ENCODE data around the gene SF3A2. TPM values are rescaled to one million over a fixed set of nuclear protein-coding genes. Genes with fewer than 3 reads are reported as not detected.

Gene SF3A2
- total RNA-seq: 10 to 100 TPM; 15.5 to 30.1 TPM

GRCh38 chr19:2236314-2237050, at the start of gene SF3A2, which contains the start of gene PLEKHJ1:
Gene SF3A2 (plus strand): TSS chr19:2236824. CDS start chr19:2243419, 6,595 bp downstream.
Gene PLEKHJ1 (minus strand): TSS chr19:2236329. CDS start chr19:2236248, 81 bp downstream.
- intact Hi-C loops (cut with DNase I): no loop called here
- DNase-seq: peak; percentile 95 to 97 (median 96)
- WGBS, 2 donors: 0 to 1% methylated on average over 27 to 79 of the region's 80 CpGs
- peaks cover 70% of the 10 kb centered on the region for H3K4me1 ChIP-seq
- H3K9me3 ChIP-seq: no peaks in the 10 kb centered on the region
- H3K27me3 ChIP-seq: no peaks in the 10 kb centered on the region
- peak within 1 kb of the TSS; percentile 92 to 99 (median 97) for H3K27ac ChIP-seq
- peak within 1 kb of the TSS; percentile 87 to 90 for H3K4me3 ChIP-seq
- ATAC-seq: peak; percentile 90
- H3K36me3 ChIP-seq (replicated peaks in 1 of 2; ENCODE audit: insufficient read depth in 1 of 2, low read depth in 2 of 2): no peaks in the 10 kb centered on the region
- TF ChIP-seq CTCF (IDR thresholded peaks at IDR 0.05): peak; percentile 99 to 100 (median 99)
- TF ChIP-seq POLR2A (IDR thresholded peaks at IDR 0.05): peak; percentile 64 to 85 (median 84)

GRCh38 chr19:2187159-2187558, 49.5 kb upstream of the SF3A2 start:
- Histone ChIP-seq H3K9me3 (no peaks in the 10 kb centered on the region), H3K27me3 (no peaks in the 10 kb centered on the region), H3K4me1 (peaks cover 10% of the 10 kb centered on the region), H3K36me3 (replicated peaks in 1 of 2; ENCODE audit: insufficient read depth in 1 of 2, low read depth in 2 of 2) (peaks cover 0 to 19% of the 10 kb centered on the region in 2 donors), H3K4me3 (no peak overlapping the region), H3K27ac (no peak overlapping the region)
- 88 to 100% methylated on average over 1 to 13 of the region's 13 CpGs for WGBS, 2 donors
- intact Hi-C loops (cut with DNase I): no loop called here
- DNase-seq: no peak
- ATAC-seq: no peak
- TF ChIP-seq CTCF (IDR thresholded peaks at IDR 0.05) (no peak), POLR2A (IDR thresholded peaks at IDR 0.05) (no peak)

- no peaks in the 10 kb centered on the region for H3K9me3 ChIP-seq
- H3K27me3 ChIP-seq: no peaks in the 10 kb centered on the region
- H3K4me3 ChIP-seq: no peak overlapping the region
- TF ChIP-seq CTCF (IDR thresholded peaks at IDR 0.05): no peak
- intact Hi-C loops (cut with DNase I): no loop called here
- H3K36me3 ChIP-seq (replicated peaks in 1 of 2; ENCODE audit: insufficient read depth in 1 of 2, low read depth in 2 of 2): peaks cover 0 to 23% of the 10 kb centered on the region in 2 donors
- ATAC-seq: no peak
- DNase-seq: no peak
- peaks cover 10% of the 10 kb centered on the region for H3K4me1 ChIP-seq
- WGBS, 2 donors: 89 to 90% methylated on average over 11 to 17 of the region's 19 CpGs
- no peak overlapping the region for H3K27ac ChIP-seq
Observed at GRCh38 chr19:2188708-2189385, 47.8 kb upstream of the SF3A2 start.

- 79% methylated on average over 10 of the region's 16 CpGs; no CpG with 5 or more reads in 1 of the 2 donors for WGBS, 2 donors
- Histone ChIP-seq H3K9me3 (no peaks in the 10 kb centered on the region), H3K36me3 (replicated peaks in 1 of 2; ENCODE audit: insufficient read depth in 1 of 2, low read depth in 2 of 2) (peaks cover 4 to 24% of the 10 kb centered on the region in 2 donors), H3K27ac (no peak overlapping the region), H3K27me3 (no peaks in the 10 kb centered on the region), H3K4me3 (no peak overlapping the region), H3K4me1 (peaks cover 10% of the 10 kb centered on the region)
- TF ChIP-seq CTCF (IDR thresholded peaks at IDR 0.05): no peak
- no peak for TF ChIP-seq POLR2A (IDR thresholded peaks at IDR 0.05)
- intact Hi-C loops (cut with DNase I): no loop called here
- DNase-seq: no peak
- no peak for ATAC-seq
Observed at GRCh38 chr19:2189880-2190279, 46.7 kb upstream of the SF3A2 start.
